22Rv1 (cell line): ENCODE measurements around the gene USP53.
"Not testable (repeated sequence)": the region's sequence is repeated elsewhere in the genome, so short reads cannot be mapped to it uniquely, and the experiment has no call there.

Source experiments
- ZFX ChIP-seq: fragments of 450-650 bp; IDR thresholded peaks from 2 replicates; pipeline ENCODE4 v1.6.1; 2017; ENCODE audit warnings: antibody characterized with exemption, borderline replicate concordance
- TF ChIP-seq, protein P1 (sequence below): fragments of 450-650 bp; IDR thresholded peaks from 2 replicates; pipeline ENCODE4 v1.5.1; 2017; ENCODE audit warnings: mild to moderate bottlenecking

DNA sequence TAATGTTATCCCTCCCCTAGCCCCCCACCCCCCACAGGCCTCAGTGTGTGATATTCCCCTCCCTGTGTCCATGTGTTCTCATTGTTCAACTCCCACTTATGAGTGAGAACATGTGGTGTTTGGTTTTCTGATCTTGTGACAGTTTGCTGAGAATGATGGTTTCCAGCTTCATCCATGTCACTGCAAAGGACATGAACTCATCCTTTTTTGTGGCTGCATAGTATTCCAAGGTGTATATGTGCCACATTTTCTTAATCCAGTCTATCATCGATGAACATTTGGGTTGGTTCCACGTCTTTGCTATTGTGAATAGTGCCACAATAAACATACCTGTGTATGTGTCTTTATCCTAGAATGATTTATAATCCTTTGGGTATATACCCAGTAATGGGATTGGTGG, 38.5 kb downstream of the USP53 start:
- TF ChIP-seq, protein P1, sequence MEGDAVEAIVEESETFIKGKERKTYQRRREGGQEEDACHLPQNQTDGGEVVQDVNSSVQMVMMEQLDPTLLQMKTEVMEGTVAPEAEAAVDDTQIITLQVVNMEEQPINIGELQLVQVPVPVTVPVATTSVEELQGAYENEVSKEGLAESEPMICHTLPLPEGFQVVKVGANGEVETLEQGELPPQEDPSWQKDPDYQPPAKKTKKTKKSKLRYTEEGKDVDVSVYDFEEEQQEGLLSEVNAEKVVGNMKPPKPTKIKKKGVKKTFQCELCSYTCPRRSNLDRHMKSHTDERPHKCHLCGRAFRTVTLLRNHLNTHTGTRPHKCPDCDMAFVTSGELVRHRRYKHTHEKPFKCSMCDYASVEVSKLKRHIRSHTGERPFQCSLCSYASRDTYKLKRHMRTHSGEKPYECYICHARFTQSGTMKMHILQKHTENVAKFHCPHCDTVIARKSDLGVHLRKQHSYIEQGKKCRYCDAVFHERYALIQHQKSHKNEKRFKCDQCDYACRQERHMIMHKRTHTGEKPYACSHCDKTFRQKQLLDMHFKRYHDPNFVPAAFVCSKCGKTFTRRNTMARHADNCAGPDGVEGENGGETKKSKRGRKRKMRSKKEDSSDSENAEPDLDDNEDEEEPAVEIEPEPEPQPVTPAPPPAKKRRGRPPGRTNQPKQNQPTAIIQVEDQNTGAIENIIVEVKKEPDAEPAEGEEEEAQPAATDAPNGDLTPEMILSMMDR, result not testable (repeated sequence)
- TF ChIP-seq ZFX, result not testable (repeated sequence)
